WERI-Rb-1 (cell line): ENCODE results near the gene CPSF7.
A peak's percentile ranks its signal among the peaks of the same experiment; 100 is the strongest.

Source experiments
- DNase-seq: peaks from one replicate; pipeline ENCODE4 v3.0.0-alpha.2; 2020
- H3K27ac ChIP-seq: fragments of 250-450 bp; sonication (Bioruptor Pico); 2 replicates; pipeline ENCODE4 v1.5.1; 2020; ENCODE audit warnings: mild to moderate bottlenecking, moderate library complexity
- H3K27me3 ChIP-seq: fragments of 250-450 bp; sonication (Bioruptor Pico); 2 replicates; pipeline ENCODE4 v1.5.1; 2021; ENCODE audit warnings: mild to moderate bottlenecking, low read depth, moderate library complexity; ENCODE audit not compliant: insufficient read depth, severe bottlenecking
- H3K36me3 ChIP-seq: fragments of 250-450 bp; sonication (Bioruptor Pico); 2 replicates; pipeline ENCODE4 v1.5.1; 2020; ENCODE audit warnings: mild to moderate bottlenecking, moderate library complexity
- H3K4me3 ChIP-seq: 2 replicates; pipeline ENCODE4 v1.5.1; 2011; ENCODE audit warnings: low read depth, mild to moderate bottlenecking, control low read depth, low read length
- H3K9me3 ChIP-seq: fragments of 250-450 bp; sonication (Bioruptor Pico); 2 replicates; pipeline ENCODE4 v1.5.1; 2021; ENCODE audit warnings: mild to moderate bottlenecking, moderate library complexity; ENCODE audit not compliant: severe bottlenecking
- CTCF ChIP-seq: IDR thresholded peaks from 2 replicates; pipeline ENCODE4 v1.5.1; 2011; ENCODE audit warnings: low read depth, mild to moderate bottlenecking, control low read depth, inconsistent platforms, low read length

The CPSF7 gene

GRCh38 chr11:61404641-61405040, 25.1 kb downstream of the CPSF7 start:
- Histone ChIP-seq H3K36me3 (peaks cover 79% of the 10 kb centered on the region), H3K9me3 (no peaks in the 10 kb centered on the region), H3K4me3 (no peak overlapping the region), H3K27ac (no peak overlapping the region), H3K27me3 (no peaks in the 10 kb centered on the region)
- no peak for DNase-seq
- TF ChIP-seq CTCF = no peak

GRCh38 chr11:61404103-61404502, 25.7 kb downstream of the CPSF7 start:
- no peak for DNase-seq
- Histone ChIP-seq H3K27me3 (no peaks in the 10 kb centered on the region), H3K4me3 (no peak overlapping the region), H3K27ac (no peak overlapping the region), H3K9me3 (no peaks in the 10 kb centered on the region), H3K36me3 (peaks cover 74% of the 10 kb centered on the region)
- TF ChIP-seq CTCF = no peak

GRCh38 chr11:61403658-61404057, 26.1 kb downstream of the CPSF7 start:
- peaks cover 72% of the 10 kb centered on the region for H3K36me3 ChIP-seq
- H3K27me3 ChIP-seq = no peaks in the 10 kb centered on the region
- H3K4me3 ChIP-seq = no peak overlapping the region
- H3K9me3 ChIP-seq = no peaks in the 10 kb centered on the region
- no peak for DNase-seq
- H3K27ac ChIP-seq = no peak overlapping the region
- no peak for TF ChIP-seq CTCF

GRCh38 chr11:61401573-61401972, 28.2 kb downstream of the CPSF7 start:
- no peaks in the 10 kb centered on the region for H3K9me3 ChIP-seq
- DNase-seq = no peak
- no peaks in the 10 kb centered on the region for H3K27me3 ChIP-seq
- H3K4me3 ChIP-seq = no peak overlapping the region
- peaks cover 57% of the 10 kb centered on the region for H3K36me3 ChIP-seq
- no peak for TF ChIP-seq CTCF
- no peak overlapping the region for H3K27ac ChIP-seq

GRCh38 chr11:61401173-61401572, 28.6 kb downstream of the CPSF7 start:
- Histone ChIP-seq H3K27me3 (no peaks in the 10 kb centered on the region), H3K36me3 (peaks cover 53% of the 10 kb centered on the region), H3K4me3 (no peak overlapping the region), H3K9me3 (no peaks in the 10 kb centered on the region), H3K27ac (no peak overlapping the region)
- no peak for TF ChIP-seq CTCF
- no peak for DNase-seq

GRCh38 chr11:61392981-61393595, 36.7 kb downstream of the CPSF7 start:
- peak; percentile 26 for DNase-seq
- no peaks in the 10 kb centered on the region for H3K27me3 ChIP-seq
- TF ChIP-seq CTCF = peak; percentile 25; the same call in 1 of the 2 replicates
- peak overlapping the region; percentile 63 for H3K4me3 ChIP-seq
- H3K36me3 ChIP-seq = peaks cover 28% of the 10 kb centered on the region
- peak overlapping the region; percentile 87 for H3K27ac ChIP-seq
- H3K9me3 ChIP-seq = peaks cover 3% of the 10 kb centered on the region
